CD4-positive, alpha-beta T cell treated with Interferon alpha-2 for 1 hour (primary cell): ENCODE results near the gene ARVCF.

Source experiments
- DNase-seq, 2 donors: peaks; one replicate each; pipeline ENCODE4 v3.0.0-alpha.2; 2020 to 2022

ARVCF gene

GRCh38 chr22:19984851-19985811, 31.5 kb downstream of the ARVCF start:
- no peak for DNase-seq

- DNase-seq, result no peak
Observed at GRCh38 chr22:19984201-19984753, 32.3 kb downstream of the ARVCF start.

- DNase-seq, result no peak
Observed at GRCh38 chr22:19983741-19984140, 32.9 kb downstream of the ARVCF start.

- DNase-seq, result no peak
Observed at GRCh38 chr22:19982991-19983578, 33.5 kb downstream of the ARVCF start.

GRCh38 chr22:19981961-19982920, 34.4 kb downstream of the ARVCF start:
- no peak for DNase-seq

- no peak for DNase-seq
Observed at GRCh38 chr22:19981171-19981960, 35.3 kb downstream of the ARVCF start.

GRCh38 chr22:19980766-19981165, 35.9 kb downstream of the ARVCF start:
- no peak for DNase-seq

GRCh38 chr22:19979712-19980493, 36.7 kb downstream of the ARVCF start:
- DNase-seq, result no peak

GRCh38 chr22:19978748-19979147, 37.9 kb downstream of the ARVCF start:
- no peak for DNase-seq

GRCh38 chr22:19977296-19978243, 39.1 kb downstream of the ARVCF start:
- DNase-seq, result no peak

GRCh38 chr22:19976671-19977070, 40.0 kb downstream of the ARVCF start:
- no peak for DNase-seq

- DNase-seq, result no peak
Observed at GRCh38 chr22:19975707-19976035, 41.0 kb downstream of the ARVCF start.

- no peak for DNase-seq
Observed at GRCh38 chr22:19974935-19975706, 41.5 kb downstream of the ARVCF start.

GRCh38 chr22:19974268-19974861, 42.3 kb downstream of the ARVCF start:
- DNase-seq, result peak; percentile 40 to 42

- DNase-seq, result no peak
Observed at GRCh38 chr22:19973551-19974267, 42.9 kb downstream of the ARVCF start.

GRCh38 chr22:19972652-19973550, 43.7 kb downstream of the ARVCF start:
- no peak for DNase-seq

- DNase-seq, result no peak
Observed at GRCh38 chr22:19972251-19972650, 44.4 kb downstream of the ARVCF start.
